ENCODE data around the gene NUDCD3.

DNA sequence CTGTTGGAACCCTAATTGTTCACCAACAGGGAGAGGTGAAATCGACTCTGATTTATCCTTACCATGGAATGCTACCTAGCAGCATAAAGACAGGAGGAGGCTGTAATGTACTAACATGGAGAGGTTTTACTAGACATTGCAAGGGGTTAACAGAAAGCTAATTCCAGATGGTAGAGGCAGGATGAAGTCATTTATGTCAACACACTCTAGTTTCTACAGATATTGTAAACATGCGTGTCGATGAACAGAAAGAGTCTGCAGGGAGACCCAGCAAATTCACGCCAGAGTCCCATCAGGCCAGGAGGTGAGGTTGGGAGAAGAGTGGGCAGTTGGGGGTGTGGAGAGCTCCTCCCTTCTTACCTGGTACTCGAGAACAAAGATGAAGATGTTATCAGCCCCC, 43.6 kb upstream of the NUDCD3 start:
- TF ChIP-seq CTCF (IDR thresholded peaks at IDR 0.05) = no peak
- no peak for TF ChIP-seq POLR2A (IDR thresholded peaks at IDR 0.05)
